ENCODE results near the gene GMPPB. TPM values are rescaled to one million over a fixed set of nuclear protein-coding genes. Genes with fewer than 3 reads are reported as not detected.

Gene GMPPB
- total and polyA plus RNA-seq, 9 of the 15 experiments (the other 6 are each of a cell fraction or from before 2014, with no cell fraction given) = 0.53 to 17.4 (median 8.1) TPM

DNA sequence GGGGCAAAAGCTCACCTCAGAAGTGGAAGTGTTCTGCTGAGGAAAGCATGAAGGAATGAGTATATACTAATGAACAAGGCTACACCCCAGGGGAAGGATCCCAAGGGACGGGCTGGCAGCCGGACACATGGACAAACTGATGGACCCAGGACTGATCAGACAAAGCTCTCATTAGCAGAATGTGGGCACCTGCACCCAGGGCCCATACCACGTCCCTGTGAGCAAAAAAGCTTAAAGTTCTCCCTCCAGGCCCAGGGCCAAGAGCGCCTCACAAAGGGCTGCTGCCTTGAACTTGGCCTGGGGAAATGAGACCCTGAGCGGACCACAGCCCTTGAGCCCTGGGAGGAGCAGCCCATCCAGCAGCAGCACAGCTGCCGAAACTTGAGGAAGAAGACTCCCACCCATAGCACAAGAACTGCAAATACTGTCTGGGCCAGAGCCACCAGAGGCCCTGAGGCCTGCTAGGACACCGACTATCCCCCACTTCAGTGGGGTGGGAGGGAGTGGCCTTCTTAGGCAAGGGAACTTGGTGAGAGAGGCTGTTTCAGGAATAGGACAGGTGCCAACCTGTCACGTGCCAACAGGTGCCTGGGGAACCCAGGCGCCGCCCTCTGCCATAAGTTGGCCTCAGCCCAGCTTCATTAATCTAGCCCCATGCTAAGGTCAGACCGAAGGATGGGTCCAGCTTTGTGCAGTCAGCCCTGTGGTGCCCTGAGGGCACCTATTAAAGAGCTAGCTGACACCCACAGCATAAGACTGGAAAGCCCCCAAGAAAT, 2.3 kb upstream of the GMPPB start:
- BruUV-seq (replicated peaks) = no TSS peak
- H3K27me3 ChIP-seq (ENCODE audit: control insufficient read depth in 2 of 2, insufficient read depth in 2 of 2, low read length in 2 of 2) = no peaks in the 10 kb centered on the region
- intact Hi-C loops (cut with micrococcal nuclease) = no loop called here
- CTCF ChIA-PET (ENCODE audit: low intra/inter-chr PET ratio) = no interaction called here
- H3K4me1 ChIP-seq (replicated peaks in 1 of 2; ENCODE audit: control insufficient read depth in 2 of 2, insufficient read depth in 2 of 2, low read length in 2 of 2) = peaks cover 2 to 32% of the 10 kb centered on the region in 2 experiments; a peak in 4 of 5 replicates
- H3K79me2 ChIP-seq (ENCODE audit: control insufficient read depth, insufficient read depth, low read length) = peaks cover 12% of the 10 kb centered on the region
- H3K9me3 ChIP-seq (replicated peaks; ENCODE audit: control insufficient read depth, insufficient read depth, low read depth, low read length) = no peaks in the 10 kb centered on the region
- no peaks in the 10 kb centered on the region for H3K9me1 ChIP-seq (ENCODE audit: control insufficient read depth, insufficient read depth, low read length)
- 86% methylated on average over 5 of the region's 11 CpGs for WGBS (ENCODE audit: insufficient coverage, low coverage, missing lambda C conversion rate)
- DNase-seq (ENCODE audit: extremely low read depth in 1 of 4, low spot score in 3 of 4) (no peak), FAIRE-seq (no peak), ATAC-seq (no peak)
- 0 out of 2 replicates have a peak, but pooled peaks cover 3% of the 10 kb centered on the region for H4K20me1 ChIP-seq (replicated peaks; ENCODE audit: control insufficient read depth, insufficient read depth, low read length)
- in situ Hi-C loops (cut with MboI) = no loop called here
- H3K4me2 ChIP-seq (ENCODE audit: insufficient read depth, low read length) = no peak overlapping the region
- peak overlapping the region in 1 of 2 experiments; percentile 40; a peak in 1 of 4 replicates for H3K9ac ChIP-seq (ENCODE audit: insufficient read depth in 1 of 2, low read depth in 2 of 2, low read length in 2 of 2)
- H3K36me3 ChIP-seq (ENCODE audit: control insufficient read depth, insufficient read depth, low read length) = peaks cover 63% of the 10 kb centered on the region; the same call in 2 of the 3 replicates
- no peak overlapping the region for H2AFZ ChIP-seq (ENCODE audit: low read depth, low read length)
- no peak overlapping the region for H3K4me3 ChIP-seq
- TF ChIP-seq MED1 (CRISPR knock-in tag; IDR thresholded peaks at IDR 0.05; ENCODE audit: borderline replicate concordance) = no peak
- no peak for TF ChIP-seq STAT5B (CRISPR knock-in tag; IDR thresholded peaks at IDR 0.05)
- TF ChIP-seq, protein P1, sequence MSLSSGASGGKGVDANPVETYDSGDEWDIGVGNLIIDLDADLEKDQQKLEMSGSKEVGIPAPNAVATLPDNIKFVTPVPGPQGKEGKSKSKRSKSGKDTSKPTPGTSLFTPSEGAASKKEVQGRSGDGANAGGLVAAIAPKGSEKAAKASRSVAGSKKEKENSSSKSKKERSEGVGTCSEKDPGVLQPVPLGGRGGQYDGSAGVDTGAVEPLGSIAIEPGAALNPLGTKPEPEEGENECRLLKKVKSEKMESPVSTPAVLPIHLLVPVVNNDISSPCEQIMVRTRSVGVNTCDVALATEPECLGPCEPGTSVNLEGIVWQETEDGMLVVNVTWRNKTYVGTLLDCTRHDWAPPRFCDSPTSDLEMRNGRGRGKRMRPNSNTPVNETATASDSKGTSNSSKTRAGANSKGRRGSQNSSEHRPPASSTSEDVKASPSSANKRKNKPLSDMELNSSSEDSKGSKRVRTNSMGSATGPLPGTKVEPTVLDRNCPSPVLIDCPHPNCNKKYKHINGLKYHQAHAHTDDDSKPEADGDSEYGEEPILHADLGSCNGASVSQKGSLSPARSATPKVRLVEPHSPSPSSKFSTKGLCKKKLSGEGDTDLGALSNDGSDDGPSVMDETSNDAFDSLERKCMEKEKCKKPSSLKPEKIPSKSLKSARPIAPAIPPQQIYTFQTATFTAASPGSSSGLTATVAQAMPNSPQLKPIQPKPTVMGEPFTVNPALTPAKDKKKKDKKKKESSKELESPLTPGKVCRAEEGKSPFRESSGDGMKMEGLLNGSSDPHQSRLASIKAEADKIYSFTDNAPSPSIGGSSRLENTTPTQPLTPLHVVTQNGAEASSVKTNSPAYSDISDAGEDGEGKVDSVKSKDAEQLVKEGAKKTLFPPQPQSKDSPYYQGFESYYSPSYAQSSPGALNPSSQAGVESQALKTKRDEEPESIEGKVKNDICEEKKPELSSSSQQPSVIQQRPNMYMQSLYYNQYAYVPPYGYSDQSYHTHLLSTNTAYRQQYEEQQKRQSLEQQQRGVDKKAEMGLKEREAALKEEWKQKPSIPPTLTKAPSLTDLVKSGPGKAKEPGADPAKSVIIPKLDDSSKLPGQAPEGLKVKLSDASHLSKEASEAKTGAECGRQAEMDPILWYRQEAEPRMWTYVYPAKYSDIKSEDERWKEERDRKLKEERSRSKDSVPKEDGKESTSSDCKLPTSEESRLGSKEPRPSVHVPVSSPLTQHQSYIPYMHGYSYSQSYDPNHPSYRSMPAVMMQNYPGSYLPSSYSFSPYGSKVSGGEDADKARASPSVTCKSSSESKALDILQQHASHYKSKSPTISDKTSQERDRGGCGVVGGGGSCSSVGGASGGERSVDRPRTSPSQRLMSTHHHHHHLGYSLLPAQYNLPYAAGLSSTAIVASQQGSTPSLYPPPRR (CRISPR knock-in tag; IDR thresholded peaks at IDR 0.05; ENCODE audit: borderline replicate concordance) = no peak
- TF ChIP-seq POLR2G (IDR thresholded peaks at IDR 0.05; ENCODE audit: low read depth, low read length) = peak; percentile 38; the same call in 1 of the 2 replicates
- no peak for TF ChIP-seq ZKSCAN8 (CRISPR knock-in tag; IDR thresholded peaks at IDR 0.05)
- TF ChIP-seq, protein P2, sequence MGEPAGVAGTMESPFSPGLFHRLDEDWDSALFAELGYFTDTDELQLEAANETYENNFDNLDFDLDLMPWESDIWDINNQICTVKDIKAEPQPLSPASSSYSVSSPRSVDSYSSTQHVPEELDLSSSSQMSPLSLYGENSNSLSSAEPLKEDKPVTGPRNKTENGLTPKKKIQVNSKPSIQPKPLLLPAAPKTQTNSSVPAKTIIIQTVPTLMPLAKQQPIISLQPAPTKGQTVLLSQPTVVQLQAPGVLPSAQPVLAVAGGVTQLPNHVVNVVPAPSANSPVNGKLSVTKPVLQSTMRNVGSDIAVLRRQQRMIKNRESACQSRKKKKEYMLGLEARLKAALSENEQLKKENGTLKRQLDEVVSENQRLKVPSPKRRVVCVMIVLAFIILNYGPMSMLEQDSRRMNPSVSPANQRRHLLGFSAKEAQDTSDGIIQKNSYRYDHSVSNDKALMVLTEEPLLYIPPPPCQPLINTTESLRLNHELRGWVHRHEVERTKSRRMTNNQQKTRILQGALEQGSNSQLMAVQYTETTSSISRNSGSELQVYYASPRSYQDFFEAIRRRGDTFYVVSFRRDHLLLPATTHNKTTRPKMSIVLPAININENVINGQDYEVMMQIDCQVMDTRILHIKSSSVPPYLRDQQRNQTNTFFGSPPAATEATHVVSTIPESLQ (CRISPR knock-in tag; IDR thresholded peaks at IDR 0.05) = no peak
- no peak overlapping the region for H3K27ac ChIP-seq (ENCODE audit: extremely low read depth, low read depth, low read length)
- POLR2A ChIA-PET = interaction anchor here (0.6 to 1.4 kb wide), 3 partner anchors 9 to 47 kb away, joined by 3 read pairs; no protein-coding TSS in a partner anchor

Measured in K562 (cell line).